ENCODE data around the gene HNF1A.
A peak's percentile ranks its signal among the peaks of the same experiment; 100 is the strongest.

The HNF1A gene

GRCh38 chr12:121018860-121019617 is 40.7 kb downstream of the HNF1A start:
- no peaks in the 10 kb centered on the region for H3K36me3 ChIP-seq (ENCODE audit: insufficient read depth, low read length)
- H3K9me3 ChIP-seq (replicated peaks; ENCODE audit: low read length), result no peaks in the 10 kb centered on the region
- peaks cover 15% of the 10 kb centered on the region for H3K27me3 ChIP-seq (ENCODE audit: control insufficient read depth, insufficient read depth, low read length)
- no peak overlapping the region for H3K4me3 ChIP-seq (ENCODE audit: low read length)
- H3K9ac ChIP-seq (ENCODE audit: low read depth, low read length), result no peak overlapping the region
- H3K4me2 ChIP-seq (ENCODE audit: low read length), result no peak overlapping the region
- peaks cover 9% of the 10 kb centered on the region for H3K4me1 ChIP-seq (ENCODE audit: control insufficient read depth, insufficient read depth, low read length)

DNA sequence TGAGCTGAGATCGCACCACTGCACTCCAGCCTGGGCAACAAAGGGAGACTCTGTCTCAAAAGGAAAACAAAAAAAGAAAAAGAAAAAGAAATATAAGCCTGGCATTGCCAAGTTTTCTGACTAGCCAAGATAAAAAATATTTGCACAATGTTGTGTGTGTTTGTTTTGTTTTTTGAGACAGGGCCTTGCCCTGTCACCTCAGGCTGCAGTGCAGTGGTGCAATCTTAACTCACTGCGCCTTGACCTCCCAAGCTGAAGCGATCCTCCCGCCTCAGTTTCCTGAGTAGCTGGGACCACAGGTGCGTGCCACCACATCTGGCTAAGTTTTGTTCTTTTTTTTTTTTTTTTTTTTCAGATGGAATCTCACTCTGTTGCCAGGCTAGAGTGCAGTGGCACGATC is 43.4 kb downstream of the HNF1A start:
- no peaks in the 10 kb centered on the region for H3K4me1 ChIP-seq (ENCODE audit: control insufficient read depth, insufficient read depth, low read length)
- H3K9ac ChIP-seq (ENCODE audit: low read depth, low read length), result no peak overlapping the region

GRCh38 chr12:121022713-121023112 is 44.4 kb downstream of the HNF1A start:
- H3K4me3 ChIP-seq (ENCODE audit: low read length), result no peak overlapping the region
- no peak overlapping the region for H3K9ac ChIP-seq (ENCODE audit: low read depth, low read length)
- H3K36me3 ChIP-seq (ENCODE audit: insufficient read depth, low read length), result no peaks in the 10 kb centered on the region
- peaks cover 19% of the 10 kb centered on the region for H3K27me3 ChIP-seq (ENCODE audit: control insufficient read depth, insufficient read depth, low read length)
- no peak overlapping the region for H3K4me2 ChIP-seq (ENCODE audit: low read length)
- no peaks in the 10 kb centered on the region for H3K4me1 ChIP-seq (ENCODE audit: control insufficient read depth, insufficient read depth, low read length)
- no peaks in the 10 kb centered on the region for H3K9me3 ChIP-seq (replicated peaks; ENCODE audit: low read length)

More for the DNA sequence above, 43.4 kb downstream of the HNF1A start:
- no peak overlapping the region for H3K4me2 ChIP-seq (ENCODE audit: low read length)
- H3K9me3 ChIP-seq (replicated peaks; ENCODE audit: low read length), result no peaks in the 10 kb centered on the region
- no peaks in the 10 kb centered on the region for H3K36me3 ChIP-seq (ENCODE audit: insufficient read depth, low read length)
- peaks cover 15% of the 10 kb centered on the region for H3K27me3 ChIP-seq (ENCODE audit: control insufficient read depth, insufficient read depth, low read length)
- H3K4me3 ChIP-seq (ENCODE audit: low read length), result no peak overlapping the region

GRCh38 chr12:121023799-121024198 is 45.5 kb downstream of the HNF1A start:
- Histone ChIP-seq H3K4me2 (ENCODE audit: low read length) (no peak overlapping the region), H3K4me1 (ENCODE audit: control insufficient read depth, insufficient read depth, low read length) (no peaks in the 10 kb centered on the region), H3K27me3 (ENCODE audit: control insufficient read depth, insufficient read depth, low read length) (peaks cover 19% of the 10 kb centered on the region), H3K4me3 (ENCODE audit: low read length) (no peak overlapping the region), H3K9me3 (replicated peaks; ENCODE audit: low read length) (no peaks in the 10 kb centered on the region), H3K9ac (ENCODE audit: low read depth, low read length) (no peak overlapping the region), H3K36me3 (ENCODE audit: insufficient read depth, low read length) (no peaks in the 10 kb centered on the region)

DNA sequence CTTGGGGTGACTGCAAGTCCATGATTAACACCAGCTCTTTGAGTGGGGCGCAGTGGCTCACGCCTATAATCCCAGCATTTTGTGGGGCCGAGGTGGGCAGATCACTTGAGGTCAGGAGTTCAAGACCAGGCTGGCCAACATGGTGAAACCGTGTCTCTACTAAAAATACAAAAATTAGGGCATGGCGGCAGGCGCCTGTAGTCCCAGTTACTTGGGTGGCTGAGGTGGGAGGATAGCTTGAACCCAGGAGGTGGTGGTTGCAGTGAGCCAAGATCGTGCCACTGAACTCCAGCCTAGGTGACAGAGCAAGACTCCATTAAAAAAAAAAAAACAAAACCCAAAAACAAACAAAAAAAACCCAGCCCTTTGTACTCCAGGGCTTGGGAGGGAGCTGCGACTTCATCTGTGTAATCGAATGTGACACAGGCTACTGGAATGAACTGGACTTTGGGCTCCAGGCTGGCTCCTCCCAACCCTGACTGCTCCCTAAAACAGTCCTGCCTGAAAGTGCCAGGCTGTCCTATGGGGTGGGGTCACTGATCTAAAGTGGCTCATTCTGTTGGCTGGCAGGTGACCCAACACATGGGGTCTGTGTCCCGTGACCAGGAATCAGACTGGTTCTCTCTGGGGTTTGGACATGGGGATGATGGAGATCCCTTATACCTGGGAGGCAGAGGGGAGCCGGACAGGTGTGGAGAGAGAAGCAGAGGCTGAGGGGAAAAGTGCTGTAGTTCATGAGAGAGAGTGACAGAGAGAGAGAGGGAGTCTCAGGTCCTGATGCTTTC is 47.3 kb downstream of the HNF1A start:
- no peak overlapping the region for H3K4me3 ChIP-seq (ENCODE audit: low read length)
- no peaks in the 10 kb centered on the region for H3K36me3 ChIP-seq (ENCODE audit: insufficient read depth, low read length)
- no peaks in the 10 kb centered on the region for H3K9me3 ChIP-seq (replicated peaks; ENCODE audit: low read length)
- H3K9ac ChIP-seq (ENCODE audit: low read depth, low read length), result no peak overlapping the region
- peaks cover 10% of the 10 kb centered on the region for H3K27me3 ChIP-seq (ENCODE audit: control insufficient read depth, insufficient read depth, low read length)
- no peaks in the 10 kb centered on the region for H3K4me1 ChIP-seq (ENCODE audit: control insufficient read depth, insufficient read depth, low read length)
- no peak overlapping the region for H3K4me2 ChIP-seq (ENCODE audit: low read length)

DNA sequence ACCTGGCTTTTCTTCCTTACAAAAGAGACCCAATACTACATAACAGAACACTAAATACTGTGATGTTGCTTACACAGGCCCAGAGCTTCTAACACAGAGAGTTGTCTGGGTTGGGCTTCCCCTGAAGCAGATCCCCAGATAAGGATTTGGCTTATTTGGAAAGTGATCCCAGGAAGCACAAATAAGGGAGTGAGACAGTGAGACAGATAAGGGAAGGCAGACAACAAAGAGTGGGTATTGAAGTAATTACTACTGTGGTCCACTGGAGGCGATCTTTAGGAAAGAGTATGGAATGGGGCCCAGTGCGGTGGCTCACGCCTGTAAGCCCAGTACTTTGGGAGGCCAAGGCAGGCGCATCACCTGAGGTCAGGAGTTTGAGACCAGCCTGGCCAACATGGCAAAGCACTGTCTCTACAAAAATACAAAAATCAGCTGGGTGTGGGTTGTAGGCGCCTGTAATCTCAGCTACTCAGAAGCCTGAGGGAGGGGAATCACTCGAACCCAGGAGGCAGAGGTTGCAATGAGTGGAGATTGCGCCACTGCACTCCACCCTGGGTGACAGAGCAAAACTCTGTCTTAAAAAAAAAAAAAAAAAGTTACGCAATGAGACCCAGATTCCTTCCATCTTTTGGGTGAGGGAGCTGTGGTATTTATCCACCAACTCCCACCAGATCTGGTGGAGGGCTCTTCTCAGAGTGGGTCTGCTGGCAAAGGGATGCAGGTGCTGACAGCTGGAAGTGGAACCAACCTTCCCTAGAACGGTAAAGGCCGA is 48.1 kb downstream of the HNF1A start:
- H3K9me3 ChIP-seq (replicated peaks; ENCODE audit: low read length), result no peaks in the 10 kb centered on the region
- H3K9ac ChIP-seq (ENCODE audit: low read depth, low read length), result no peak overlapping the region
- no peak overlapping the region for H3K4me3 ChIP-seq (ENCODE audit: low read length)
- no peak overlapping the region for H3K4me2 ChIP-seq (ENCODE audit: low read length)
- peaks cover 4% of the 10 kb centered on the region for H3K27me3 ChIP-seq (ENCODE audit: control insufficient read depth, insufficient read depth, low read length)
- H3K4me1 ChIP-seq (ENCODE audit: control insufficient read depth, insufficient read depth, low read length), result no peaks in the 10 kb centered on the region
- H3K36me3 ChIP-seq (ENCODE audit: insufficient read depth, low read length), result no peaks in the 10 kb centered on the region

- Histone ChIP-seq H3K9ac (ENCODE audit: low read depth, low read length) (no peak overlapping the region), H3K27me3 (ENCODE audit: control insufficient read depth, insufficient read depth, low read length) (peaks cover 4% of the 10 kb centered on the region), H3K4me3 (ENCODE audit: low read length) (no peak overlapping the region), H3K9me3 (replicated peaks; ENCODE audit: low read length) (no peaks in the 10 kb centered on the region), H3K36me3 (ENCODE audit: insufficient read depth, low read length) (no peaks in the 10 kb centered on the region), H3K4me2 (ENCODE audit: low read length) (no peak overlapping the region), H3K4me1 (ENCODE audit: control insufficient read depth, insufficient read depth, low read length) (peaks cover 18% of the 10 kb centered on the region)
These were observed 52.4 kb downstream of the HNF1A start for GRCh38 chr12:121030576-121031212.

GRCh38 chr12:121033625-121034349 is 55.4 kb downstream of the HNF1A start:
- peak overlapping the region; percentile 28 for H3K4me3 ChIP-seq (ENCODE audit: low read length)
- peaks cover 35% of the 10 kb centered on the region for H3K4me1 ChIP-seq (ENCODE audit: control insufficient read depth, insufficient read depth, low read length)

DNA sequence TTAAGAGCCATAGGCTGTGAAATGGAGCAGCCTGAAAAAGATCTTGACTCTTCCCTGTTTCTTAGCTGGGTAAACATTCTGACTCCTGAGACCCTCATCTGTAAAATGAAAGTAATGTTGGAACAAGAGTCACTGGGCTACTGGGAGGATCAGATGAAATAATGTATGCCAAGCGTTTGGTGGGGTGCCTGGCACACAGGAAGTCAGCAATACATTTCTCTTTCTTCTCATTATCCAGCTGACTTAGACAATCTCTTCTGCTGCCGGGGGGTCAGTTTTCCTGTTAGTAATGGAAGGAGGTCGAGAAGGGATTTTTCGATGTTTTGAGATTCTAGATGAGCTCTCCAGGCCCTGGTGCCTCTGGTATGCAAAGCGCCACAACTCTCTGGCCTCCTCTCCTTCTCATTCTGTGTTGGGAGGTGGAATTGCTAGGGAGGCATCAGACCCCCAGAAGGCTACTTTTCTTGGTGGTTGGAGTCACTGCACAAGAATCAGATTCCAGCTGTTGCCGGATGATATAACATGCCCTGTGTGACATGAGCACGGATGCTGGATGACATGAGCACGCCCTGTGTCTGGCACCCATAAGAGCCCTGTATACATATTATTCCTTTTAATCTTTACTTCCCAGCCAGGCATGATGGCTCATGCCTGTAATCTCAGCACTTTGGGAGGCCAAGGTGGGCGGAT is 56.4 kb downstream of the HNF1A start:
- no peaks in the 10 kb centered on the region for H3K9me3 ChIP-seq (replicated peaks; ENCODE audit: low read length)
- peak overlapping the region; percentile 24 for H3K9ac ChIP-seq (ENCODE audit: low read depth, low read length)
- H3K4me3 ChIP-seq (ENCODE audit: low read length), result peak overlapping the region; percentile 28
- peak overlapping the region; percentile 69 for H3K4me2 ChIP-seq (ENCODE audit: low read length)
- H3K27me3 ChIP-seq (ENCODE audit: control insufficient read depth, insufficient read depth, low read length), result peaks cover under 1% of the 10 kb centered on the region
- H3K4me1 ChIP-seq (ENCODE audit: control insufficient read depth, insufficient read depth, low read length), result peaks cover 41% of the 10 kb centered on the region
- H3K36me3 ChIP-seq (ENCODE audit: insufficient read depth, low read length), result no peaks in the 10 kb centered on the region

More at GRCh38 chr12:121033625-121034349, 55.4 kb downstream of the HNF1A start:
- H3K36me3 ChIP-seq (ENCODE audit: insufficient read depth, low read length), result no peaks in the 10 kb centered on the region
- no peaks in the 10 kb centered on the region for H3K27me3 ChIP-seq (ENCODE audit: control insufficient read depth, insufficient read depth, low read length)
- no peaks in the 10 kb centered on the region for H3K9me3 ChIP-seq (replicated peaks; ENCODE audit: low read length)
- peak overlapping the region; percentile 69 for H3K4me2 ChIP-seq (ENCODE audit: low read length)
- H3K9ac ChIP-seq (ENCODE audit: low read depth, low read length), result peak overlapping the region; percentile 24

- peaks cover 41% of the 10 kb centered on the region for H3K4me1 ChIP-seq (ENCODE audit: control insufficient read depth, insufficient read depth, low read length)
- peak overlapping the region; percentile 45 for H3K4me2 ChIP-seq (ENCODE audit: low read length)
- H3K9ac ChIP-seq (ENCODE audit: low read depth, low read length), result no peak overlapping the region
- peaks cover 4% of the 10 kb centered on the region for H3K27me3 ChIP-seq (ENCODE audit: control insufficient read depth, insufficient read depth, low read length)
- no peak overlapping the region for H3K4me3 ChIP-seq (ENCODE audit: low read length)
- no peaks in the 10 kb centered on the region for H3K9me3 ChIP-seq (replicated peaks; ENCODE audit: low read length)
- no peaks in the 10 kb centered on the region for H3K36me3 ChIP-seq (ENCODE audit: insufficient read depth, low read length)
These were observed 58.5 kb downstream of the HNF1A start for GRCh38 chr12:121036810-121037326.
